Neural crest cell (in vitro differentiated cells): ENCODE measurements around the gene GDF2. TPM values are rescaled to one million over a fixed set of nuclear protein-coding genes. Genes with fewer than 3 reads are reported as not detected.

ENCODE experiments used
- DNase-seq: peaks from one replicate; pipeline ENCODE4 v3.0.0; 2021; ENCODE audit warnings: low read depth, mixed read lengths, low spot score
- H3K27ac Mint-ChIP-seq: one replicate; pipeline ENCODE4 v1.8.0; 2021; ENCODE audit warnings: mild to moderate bottlenecking, mixed read lengths; ENCODE audit not compliant: unreplicated experiment
- H3K27me3 Mint-ChIP-seq: 2 replicates; pipeline ENCODE4 v1.8.0; 2021; ENCODE audit warnings: low read depth, mild to moderate bottlenecking, mixed read lengths
- H3K36me3 Mint-ChIP-seq: 2 replicates; pipeline ENCODE4 v1.8.0; 2021; ENCODE audit warnings: low read depth, mild to moderate bottlenecking, mixed read lengths
- H3K4me1 Mint-ChIP-seq: 2 replicates; pipeline ENCODE4 v1.8.0; 2021; ENCODE audit warnings: mixed read lengths
- H3K4me3 Mint-ChIP-seq: one replicate; pipeline ENCODE4 v1.8.0; 2021; ENCODE audit warnings: mild to moderate bottlenecking, mixed read lengths
- H3K9me3 Mint-ChIP-seq: 2 replicates; pipeline ENCODE4 v1.8.0; 2021; ENCODE audit warnings: mixed read lengths
- CTCF ChIP-seq: fragments of 200-600 bp; sonication (generic); conservative IDR thresholded peaks from 2 replicates; pipeline ENCODE4 v1.5.0; 2021; ENCODE audit warnings: antibody characterized with exemption, mild to moderate bottlenecking
- total RNA-seq: library from RNA; stranded (reverse); gene quantifications from 2 replicates; pipeline ENCODE4 v1.2.1, GENCODE V29; 2021

The GDF2 gene
- total RNA-seq, 1 donor from 2014 or later: not detected

GRCh38 chr10:47278720-47279119 lies 43.5 kb upstream of the GDF2 start:
- DNase-seq: no peak
- H3K9me3 Mint-ChIP-seq: peaks cover under 1% of the 10 kb centered on the region
- H3K4me1 Mint-ChIP-seq: no peaks in the 10 kb centered on the region
- H3K27ac Mint-ChIP-seq: no peak overlapping the region
- no peaks in the 10 kb centered on the region for H3K27me3 Mint-ChIP-seq
- H3K4me3 Mint-ChIP-seq: no peak overlapping the region
- peaks cover 1% of the 10 kb centered on the region for H3K36me3 Mint-ChIP-seq
- no peak for TF ChIP-seq CTCF

- Mint-ChIP-seq H3K4me3 (no peak overlapping the region), H3K36me3 (no peaks in the 10 kb centered on the region), H3K9me3 (no peaks in the 10 kb centered on the region), H3K27me3 (no peaks in the 10 kb centered on the region), H3K27ac (no peak overlapping the region), H3K4me1 (no peaks in the 10 kb centered on the region)
- no peak for DNase-seq
- no peak for TF ChIP-seq CTCF
Observed at GRCh38 chr10:47279276-47279675, 43.0 kb upstream of the GDF2 start.

GRCh38 chr10:47282005-47282656 lies 40.1 kb upstream of the GDF2 start:
- H3K36me3 Mint-ChIP-seq: no peaks in the 10 kb centered on the region
- TF ChIP-seq CTCF: no peak
- H3K27ac Mint-ChIP-seq: no peak overlapping the region
- peaks cover 3% of the 10 kb centered on the region for H3K27me3 Mint-ChIP-seq
- no peaks in the 10 kb centered on the region for H3K9me3 Mint-ChIP-seq
- no peak overlapping the region for H3K4me3 Mint-ChIP-seq
- DNase-seq: no peak
- H3K4me1 Mint-ChIP-seq: no peaks in the 10 kb centered on the region

- Mint-ChIP-seq H3K4me1 (no peaks in the 10 kb centered on the region), H3K4me3 (no peak overlapping the region), H3K27ac (no peak overlapping the region), H3K9me3 (no peaks in the 10 kb centered on the region), H3K27me3 (peaks cover 3% of the 10 kb centered on the region), H3K36me3 (no peaks in the 10 kb centered on the region)
- no peak for DNase-seq
- TF ChIP-seq CTCF: no peak
Observed at GRCh38 chr10:47282657-47283018, 39.6 kb upstream of the GDF2 start.

GRCh38 chr10:47283101-47283630 lies 39.1 kb upstream of the GDF2 start:
- Mint-ChIP-seq H3K36me3 (no peaks in the 10 kb centered on the region), H3K9me3 (no peaks in the 10 kb centered on the region), H3K27ac (no peak overlapping the region), H3K4me3 (no peak overlapping the region), H3K4me1 (no peaks in the 10 kb centered on the region), H3K27me3 (peaks cover 3% of the 10 kb centered on the region)
- DNase-seq: no peak
- TF ChIP-seq CTCF: no peak
